Stimulated activated CD8-positive, alpha-beta memory T cell treated with anti-CD3 and anti-CD28 coated beads, Interleukin-12 subunit alpha, Interleukin-12 subunit beta, amount 100 ng/mL, for 1 hour (primary cell): ENCODE data around the gene WDR35.

Experiments used
- DNase-seq: peaks from one replicate; pipeline ENCODE4 v3.0.0-alpha.2; 2020; ENCODE audit warnings: low read depth

The WDR35 gene

DNA sequence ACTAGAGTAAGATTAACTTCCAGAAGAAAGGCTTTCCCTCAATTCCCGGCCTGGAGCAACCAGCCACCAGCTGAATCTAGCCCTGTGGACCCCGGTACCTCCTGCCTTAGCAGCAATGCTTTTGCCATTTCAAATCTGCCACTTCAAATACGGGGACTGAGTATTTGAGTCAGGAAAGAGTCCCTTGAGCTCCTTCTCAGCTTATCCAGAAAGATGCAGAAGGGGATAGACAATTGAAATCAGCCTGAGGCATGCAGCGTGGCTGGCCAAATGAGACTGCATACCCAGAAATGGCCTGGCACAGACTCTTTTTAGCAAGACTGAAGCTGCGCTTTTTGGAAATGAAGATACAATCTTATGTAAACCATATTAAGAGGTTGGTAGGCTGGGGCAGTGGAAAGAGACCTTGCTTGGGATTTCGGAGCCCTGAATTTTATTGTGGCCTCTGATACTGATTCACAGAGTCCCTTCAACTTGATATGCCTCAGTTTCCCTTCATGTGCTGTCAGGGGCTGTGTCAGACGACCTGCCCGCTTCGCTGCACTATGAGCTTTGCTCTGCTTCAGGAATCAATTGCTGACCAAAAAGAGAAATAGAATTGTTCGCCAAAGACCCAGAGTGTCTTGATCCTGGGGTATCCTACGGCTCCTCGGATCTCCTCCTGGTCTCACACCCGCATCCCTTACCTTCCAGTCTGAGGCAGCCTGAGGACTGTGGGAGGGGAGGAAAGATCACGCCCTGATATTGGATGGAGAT, 21.5 kb upstream of the WDR35 start:
- no peak for DNase-seq

- no peak for DNase-seq
Observed at GRCh38 chr2:20008703-20009102, 18.8 kb upstream of the WDR35 start.

GRCh38 chr2:20005891-20006470, 16.1 kb upstream of the WDR35 start:
- no peak for DNase-seq

GRCh38 chr2:20005067-20005627, 15.2 kb upstream of the WDR35 start:
- DNase-seq: no peak

DNA sequence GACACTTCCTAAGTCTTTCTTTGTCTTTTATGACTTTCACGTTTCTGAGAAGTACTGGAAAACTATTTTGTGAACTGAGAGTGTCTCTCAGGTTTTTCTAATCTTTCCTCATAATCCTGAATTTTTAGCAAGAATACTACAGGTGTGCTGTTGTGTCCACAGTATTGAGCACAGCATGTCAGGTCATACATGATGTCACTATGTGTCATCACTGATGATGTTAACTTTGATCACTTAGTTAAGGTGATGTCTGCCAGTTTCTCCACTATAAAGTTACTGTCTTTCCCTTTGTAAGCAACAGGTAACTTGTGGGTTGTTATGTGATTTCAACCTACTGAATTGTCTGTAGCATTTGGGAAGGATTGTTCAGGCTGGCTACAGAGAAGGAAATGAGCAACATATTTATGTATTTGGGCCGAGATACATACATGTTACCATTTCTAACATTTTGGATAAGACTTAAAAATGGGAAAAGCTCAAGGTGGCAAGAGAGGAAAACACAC, 11.5 kb upstream of the WDR35 start:
- DNase-seq: no peak

DNA sequence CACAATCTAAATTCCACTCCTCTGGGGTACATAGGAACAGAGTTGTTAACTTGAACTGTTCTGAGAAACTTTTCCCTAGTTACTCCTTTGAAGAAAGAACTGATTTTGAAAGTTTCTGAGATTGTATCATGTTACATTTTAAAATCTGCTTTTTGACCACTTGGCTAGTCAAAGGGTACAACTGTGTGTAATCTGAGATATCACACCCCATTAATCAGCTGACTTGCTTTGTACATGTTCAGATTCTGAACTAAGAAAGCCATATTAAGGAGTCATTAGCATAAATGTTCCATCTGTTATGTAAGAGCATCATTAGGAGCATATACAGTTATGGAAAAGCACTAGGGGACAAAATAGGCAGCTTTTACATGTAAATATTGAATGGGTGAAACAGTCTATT, 3.8 kb upstream of the WDR35 start:
- DNase-seq: no peak

DNA sequence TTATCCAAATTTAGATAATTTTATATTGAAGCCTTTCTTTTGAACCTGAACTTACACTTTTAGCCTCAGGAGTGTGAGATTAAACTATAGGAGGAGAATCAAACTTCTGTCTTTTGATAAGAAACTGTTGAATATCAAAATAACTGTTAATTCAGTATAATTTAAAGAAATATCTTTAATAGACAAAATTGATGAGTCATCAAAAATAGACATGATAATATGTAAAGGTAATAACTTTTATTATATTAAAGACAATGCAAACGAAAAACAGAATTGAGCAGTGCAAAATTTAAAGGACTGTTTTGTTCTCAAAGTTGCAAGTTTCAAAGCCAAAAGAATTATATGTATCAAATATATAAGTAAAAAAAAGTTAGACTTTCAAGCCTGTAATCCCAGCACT, 2.0 kb upstream of the WDR35 start:
- DNase-seq: no peak

- DNase-seq: no peak
Observed at GRCh38 chr2:19990416-19990728, 467 bp upstream of the WDR35 start.

GRCh38 chr2:19989342-19989666, 601 bp downstream of the WDR35 start:
- no peak for DNase-seq

- DNase-seq: no peak
Observed at GRCh38 chr2:19988600-19988999, 1.3 kb downstream of the WDR35 start.

GRCh38 chr2:19987936-19988335, 2.0 kb downstream of the WDR35 start:
- DNase-seq: no peak

DNA sequence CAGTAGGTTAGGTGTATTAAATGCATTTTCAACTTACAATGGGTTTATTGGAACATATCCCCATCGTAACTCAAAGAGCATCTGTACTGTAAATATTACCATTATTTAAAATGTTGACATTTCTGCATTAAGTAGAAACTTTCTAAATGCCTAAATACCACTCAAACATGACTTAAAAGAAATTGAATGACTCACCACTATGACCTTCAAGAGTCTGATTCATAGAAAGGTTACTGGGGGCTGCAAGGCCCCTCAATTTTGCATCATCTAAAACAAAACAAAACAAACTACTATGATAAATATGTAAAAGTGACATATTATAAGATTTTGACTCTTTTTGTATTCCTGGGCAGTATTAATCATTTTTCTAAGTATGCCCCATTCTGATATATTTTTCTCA, 7.6 kb downstream of the WDR35 start:
- no peak for DNase-seq

GRCh38 chr2:19979932-19980331, 10.0 kb downstream of the WDR35 start:
- DNase-seq: no peak

DNA sequence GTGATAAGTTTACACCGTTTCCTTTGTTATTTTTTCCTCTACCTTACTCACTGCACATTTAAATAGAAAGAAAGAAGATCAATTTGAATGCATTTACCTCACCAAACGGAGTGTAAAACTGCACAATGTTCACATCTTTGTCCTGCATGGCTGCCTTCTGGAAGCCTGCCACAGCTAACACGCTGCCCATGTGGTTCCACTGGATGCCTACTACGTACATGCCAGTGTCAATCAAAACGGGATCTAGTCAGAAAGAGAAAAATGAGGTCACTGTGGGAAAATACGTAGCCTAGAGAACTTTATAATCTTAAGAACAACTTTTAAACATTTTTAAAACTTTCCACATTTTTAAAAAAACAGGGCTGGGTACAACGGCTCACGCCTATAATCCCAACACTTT, 16.4 kb downstream of the WDR35 start:
- DNase-seq: no peak

GRCh38 chr2:19971691-19972090, 18.2 kb downstream of the WDR35 start:
- DNase-seq: no peak

- DNase-seq: no peak
Observed at GRCh38 chr2:19963386-19963785, 26.5 kb downstream of the WDR35 start.

DNA sequence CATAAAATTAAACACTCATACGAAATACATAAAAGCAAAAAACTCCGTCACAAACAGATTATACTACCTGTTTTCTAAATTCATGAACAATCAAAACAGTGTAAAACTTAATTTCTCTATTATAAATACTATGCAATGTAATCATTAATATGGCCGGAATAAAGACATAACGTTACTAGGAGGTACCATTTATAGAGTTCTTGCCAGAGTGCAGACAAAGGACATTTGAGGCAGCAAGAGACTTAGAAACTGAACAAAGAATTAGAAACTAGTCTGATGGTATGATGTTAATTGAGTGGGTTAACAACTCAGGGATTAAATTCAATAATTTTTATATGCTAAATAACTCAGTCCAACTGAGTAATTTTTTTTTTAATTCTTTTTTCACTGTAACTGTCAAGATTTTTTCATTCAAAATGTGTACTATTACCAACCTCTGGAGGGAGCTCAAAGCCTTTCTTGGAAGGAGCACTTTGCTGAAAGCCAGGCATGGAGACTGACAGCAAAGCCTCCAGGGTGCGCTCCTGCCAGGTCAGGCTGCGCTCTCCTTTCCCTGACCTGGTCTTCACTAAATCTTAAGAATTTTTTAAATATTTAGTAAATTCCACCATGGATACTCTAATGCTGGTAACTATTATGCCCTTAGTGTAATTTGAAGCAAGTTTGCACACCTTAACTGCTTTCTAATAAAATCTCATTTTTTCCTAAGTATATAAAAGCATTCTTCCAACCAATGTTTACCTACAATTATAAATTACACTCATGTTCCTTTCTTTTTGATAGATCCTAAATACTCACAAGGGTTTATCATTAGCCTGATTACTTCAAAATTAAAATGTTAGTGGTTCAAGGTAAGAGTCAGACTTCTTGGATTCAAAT, 34.1 kb downstream of the WDR35 start:
- DNase-seq: peak; percentile 10

DNA sequence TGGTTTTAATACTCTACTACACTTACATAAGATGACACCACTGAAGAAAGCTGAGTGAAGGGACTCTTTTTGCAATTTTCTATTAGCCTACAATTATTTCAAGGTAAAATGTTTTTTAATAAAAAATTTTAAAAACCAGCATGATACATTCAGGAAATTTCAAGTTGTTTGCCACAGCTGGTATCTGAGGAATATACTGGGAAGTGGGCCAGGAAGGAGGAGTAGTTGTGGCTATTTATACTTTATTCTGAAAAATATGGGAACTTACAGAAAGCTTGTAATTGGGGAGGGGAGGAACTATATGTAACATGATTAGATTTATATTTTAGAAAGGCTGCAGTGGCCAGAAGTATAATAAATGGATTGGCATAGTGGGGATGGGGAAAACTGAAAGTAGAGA, 40.8 kb downstream of the WDR35 start:
- DNase-seq: no peak

DNA sequence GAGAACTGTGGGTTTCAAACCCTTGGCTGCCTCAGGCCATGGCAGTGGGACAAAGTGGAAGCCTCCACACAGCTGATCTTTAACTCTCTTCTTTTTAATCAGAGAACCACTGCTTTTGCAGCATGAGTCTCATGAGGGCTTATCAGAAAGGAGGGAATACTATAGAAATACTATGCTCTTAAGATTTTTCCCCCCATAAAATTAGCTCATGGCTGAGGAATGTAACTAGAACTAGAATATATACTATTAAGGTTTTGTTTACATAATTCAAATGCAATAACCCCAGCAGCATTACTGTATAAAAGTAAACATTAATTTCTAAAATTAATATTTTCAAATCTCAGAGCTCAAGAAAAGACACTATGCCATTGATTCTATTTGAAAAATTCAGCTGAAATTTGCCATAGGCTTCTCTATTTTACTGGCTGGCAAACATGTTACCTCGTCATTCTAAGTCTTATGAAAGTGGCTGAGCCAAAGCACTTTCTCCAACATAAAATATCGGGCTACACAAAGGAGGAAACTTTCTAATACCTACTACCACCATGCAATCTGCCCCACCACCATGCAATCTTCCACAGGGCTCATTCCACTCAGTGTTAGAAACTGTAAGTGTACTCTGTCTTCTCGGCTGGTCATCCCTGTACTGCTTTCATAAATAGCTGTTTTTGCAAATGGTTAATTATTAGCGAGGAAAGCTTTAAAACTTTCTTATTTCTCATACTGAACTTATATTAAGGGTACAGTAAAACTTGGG, 42.5 kb downstream of the WDR35 start:
- no peak for DNase-seq

GRCh38 chr2:19944205-19944845, 45.6 kb downstream of the WDR35 start:
- no peak for DNase-seq

DNA sequence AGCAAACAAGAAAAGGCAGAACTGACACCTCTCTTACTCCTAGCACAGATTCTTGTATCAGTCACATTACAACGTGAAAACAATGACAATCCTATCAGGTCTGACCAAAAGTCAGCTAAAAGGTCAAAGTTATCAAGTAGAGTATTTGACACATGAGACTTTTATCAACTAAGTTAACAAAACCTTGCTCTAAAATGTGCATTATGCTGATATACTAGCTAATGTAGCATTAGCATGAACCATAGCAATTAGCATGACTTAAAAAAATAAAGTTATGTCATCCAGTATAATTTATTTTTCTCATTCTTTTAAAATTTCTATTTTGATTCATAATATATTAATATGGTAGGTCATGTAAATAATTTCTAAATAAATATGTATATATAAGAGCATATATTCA, 46.7 kb downstream of the WDR35 start:
- DNase-seq: no peak

DNA sequence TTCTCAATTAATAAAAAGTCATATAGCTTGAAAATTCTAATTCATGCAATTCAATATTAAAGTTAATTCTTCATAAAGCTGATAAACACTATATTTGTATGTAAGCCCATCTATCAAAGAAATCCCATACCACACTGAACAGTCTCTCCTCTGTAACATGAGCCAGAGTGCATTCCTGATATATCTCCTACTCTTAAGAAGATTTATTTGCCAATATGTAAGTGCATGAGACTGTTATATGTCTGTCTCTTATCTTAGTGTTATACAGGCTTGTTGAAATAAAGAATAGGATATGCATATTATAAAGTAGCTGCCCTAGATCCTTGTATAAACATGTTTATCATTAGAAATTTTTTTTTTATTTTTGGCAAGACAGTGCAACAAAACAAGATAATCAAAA, 47.7 kb downstream of the WDR35 start:
- DNase-seq: no peak
